GM23338 (cell line): ENCODE measurements around the gene PITPNC1. TPM values are rescaled to one million over a fixed set of nuclear protein-coding genes. Genes with fewer than 3 reads are reported as not detected.

ENCODE experiments used
- ATAC-seq: fragments of 200-7000 bp; cut with Tn5 transposase; 3 replicates; pipeline ENCODE4 v1.9.1; 2020
- DNase-seq: peaks from one replicate; pipeline ENCODE4 v3.0.0-alpha.2; 2015; ENCODE audit warnings: low spot score
- H2AFZ ChIP-seq: fragments of 200-600 bp; sonication (generic); 2 replicates; pipeline ENCODE4 v1.8.0; 2016; ENCODE audit warnings: antibody characterized with exemption, mild to moderate bottlenecking, moderate library complexity
- H3F3A ChIP-seq: fragments of 200-600 bp; sonication (generic); replicated peaks from 2 replicates; pipeline ENCODE4 v1.8.0; 2017; ENCODE audit warnings: antibody characterized with exemption, mixed run types, low read depth
- H3K27ac ChIP-seq: fragments of 200-600 bp; sonication (generic); 2 replicates; pipeline ENCODE4 v1.6.1; 2016; ENCODE audit warnings: low read depth
- H3K27me3 ChIP-seq: fragments of 200-600 bp; sonication (generic); 2 replicates; pipeline ENCODE4 v1.8.0; 2016; ENCODE audit warnings: mild to moderate bottlenecking, mixed run types, moderate library complexity; ENCODE audit not compliant: insufficient read depth
- H3K36me3 ChIP-seq: fragments of 200-600 bp; sonication (generic); 2 replicates; pipeline ENCODE4 v1.8.0; 2016; ENCODE audit warnings: mild to moderate bottlenecking; ENCODE audit not compliant: insufficient read depth
- H3K4me1 ChIP-seq: fragments of 200-600 bp; sonication (generic); 2 replicates; pipeline ENCODE4 v1.8.0; 2016; ENCODE audit warnings: mild to moderate bottlenecking, moderate library complexity; ENCODE audit not compliant: insufficient read depth
- H3K4me2 ChIP-seq: fragments of 200-600 bp; sonication (generic); 2 replicates; pipeline ENCODE4 v1.7.1; 2017; ENCODE audit warnings: mixed run types
- H3K4me3 ChIP-seq: fragments of 200-600 bp; sonication (generic); 2 replicates; pipeline ENCODE4 v1.6.1; 2016; ENCODE audit warnings: mixed run types
- H3K79me2 ChIP-seq: fragments of 200-600 bp; sonication (generic); replicated peaks from 2 replicates; pipeline ENCODE4 v1.8.0; 2017; ENCODE audit warnings: mild to moderate bottlenecking; ENCODE audit not compliant: insufficient read depth
- H3K9me2 ChIP-seq: fragments of 200-600 bp; sonication (generic); 2 replicates; pipeline ENCODE4 v1.8.0; 2017; ENCODE audit not compliant: insufficient read depth
- H4K20me1 ChIP-seq: fragments of 200-600 bp; sonication (generic); replicated peaks from 2 replicates; pipeline ENCODE4 v1.8.0; 2017; ENCODE audit warnings: mild to moderate bottlenecking; ENCODE audit not compliant: insufficient read depth
- H3K27ac Mint-ChIP-seq: 2 replicates; pipeline ENCODE4 v1.8.0; 2020; ENCODE audit warnings: inconsistent platforms, mild to moderate bottlenecking, moderate library complexity, mixed read lengths
- H3K27me3 Mint-ChIP-seq: 3 replicates; pipeline ENCODE4 v1.8.0; 2022; ENCODE audit warnings: low read depth, mild to moderate bottlenecking, moderate library complexity, mixed read lengths, inconsistent platforms; ENCODE audit not compliant: insufficient read depth, poor library complexity
- H3K36me3 Mint-ChIP-seq: 3 replicates; pipeline ENCODE4 v1.8.0; 2021; ENCODE audit warnings: low read depth, mild to moderate bottlenecking, inconsistent platforms, moderate library complexity, mixed read lengths
- H3K4me1 Mint-ChIP-seq: 3 replicates; pipeline ENCODE4 v1.8.0; 2020; ENCODE audit warnings: mild to moderate bottlenecking, inconsistent platforms, mixed read lengths
- H3K4me3 Mint-ChIP-seq: 3 replicates; pipeline ENCODE4 v1.8.0; 2021; ENCODE audit warnings: moderate library complexity, mild to moderate bottlenecking, inconsistent platforms, mixed read lengths
- H3K9me3 Mint-ChIP-seq: 3 replicates; pipeline ENCODE4 v1.8.0; 2020; ENCODE audit warnings: moderate library complexity, mild to moderate bottlenecking, inconsistent platforms, mixed read lengths
- JUNB ChIP-seq: IDR thresholded peaks from one replicate; pipeline ENCODE4 v1.6.1; 2016; ENCODE audit warnings: antibody characterized with exemption; ENCODE audit not compliant: unreplicated experiment
- ZNF114 ChIP-seq: fragments of 250-450 bp; sonication (Bioruptor Pico); IDR thresholded peaks from 2 replicates; pipeline ENCODE4 v1.5.0; 2020; ENCODE audit warnings: mild to moderate bottlenecking, moderate library complexity
- ZNF462 ChIP-seq: fragments of 250-450 bp; sonication (Bioruptor Pico); IDR thresholded peaks from 2 replicates; pipeline ENCODE4 v1.5.0; 2020; ENCODE audit warnings: mild to moderate bottlenecking, moderate library complexity
- polyA plus RNA-seq: library from polyadenylated mRNA; unstranded; fragments of >200 nt; fragmentation: Nextera tagmentation; extraction: Ambion mirVana; gene quantifications from 2 replicates; pipeline ENCODE4 v1.2.1, GENCODE V29; 2016
- total RNA-seq: library from RNA; depleted of rRNA; stranded (reverse); fragments of >200 nt; shearing (Covaris generic); gene quantifications from 2 replicates; pipeline ENCODE4 v1.2.3, GENCODE V29; 2014
- TF ChIP-seq, protein P1 (sequence below), 2 experiments: fragments of 200-600 bp in 1 of 2; sonication (generic) in 1 of 2; conservative IDR thresholded peaks; 2 replicates each; pipeline versions ENCODE4 v1.5.1 to v1.6.1; 2016 to 2017; ENCODE audit warnings: antibody characterized with exemption in 2 of 2, low read depth in 2 of 2, mild to moderate bottlenecking in 2 of 2, moderate library complexity in 1 of 2
- TF ChIP-seq, protein P2 (sequence below): IDR thresholded peaks from one replicate; pipeline ENCODE4 v1.6.1; 2018; ENCODE audit warnings: antibody characterized with exemption; ENCODE audit not compliant: unreplicated experiment

Gene PITPNC1
- total and polyA plus RNA-seq, 2 experiments from 2014 or later: 23.0 to 32.6 TPM

GRCh38 chr17:67666710-67667109 is 289.6 kb downstream of the PITPNC1 start:
- H3K27ac Mint-ChIP-seq: no peak overlapping the region

More at GRCh38 chr17:67666710-67667109, 289.6 kb downstream of the PITPNC1 start:
- Histone ChIP-seq H3K36me3 (no peaks in the 10 kb centered on the region; the same call in 1 of the 2 replicates), H3K9me2 (0 out of 2 replicates have a peak, but pooled peaks cover 7% of the 10 kb centered on the region), H3K79me2 (no peaks in the 10 kb centered on the region; the same call in 1 of the 2 replicates), H3K27ac (no peak overlapping the region), H4K20me1 (no peaks in the 10 kb centered on the region; the same call in 1 of the 2 replicates), H3K4me1 (no peaks in the 10 kb centered on the region), H3K27me3 (no peaks in the 10 kb centered on the region), H3K4me2 (no peak overlapping the region), H3F3A (no peaks in the 10 kb centered on the region), H3K4me3 (no peak overlapping the region), H2AFZ (no peak overlapping the region)
- H3K4me3 Mint-ChIP-seq: no peak overlapping the region
- TF ChIP-seq, protein P1, sequence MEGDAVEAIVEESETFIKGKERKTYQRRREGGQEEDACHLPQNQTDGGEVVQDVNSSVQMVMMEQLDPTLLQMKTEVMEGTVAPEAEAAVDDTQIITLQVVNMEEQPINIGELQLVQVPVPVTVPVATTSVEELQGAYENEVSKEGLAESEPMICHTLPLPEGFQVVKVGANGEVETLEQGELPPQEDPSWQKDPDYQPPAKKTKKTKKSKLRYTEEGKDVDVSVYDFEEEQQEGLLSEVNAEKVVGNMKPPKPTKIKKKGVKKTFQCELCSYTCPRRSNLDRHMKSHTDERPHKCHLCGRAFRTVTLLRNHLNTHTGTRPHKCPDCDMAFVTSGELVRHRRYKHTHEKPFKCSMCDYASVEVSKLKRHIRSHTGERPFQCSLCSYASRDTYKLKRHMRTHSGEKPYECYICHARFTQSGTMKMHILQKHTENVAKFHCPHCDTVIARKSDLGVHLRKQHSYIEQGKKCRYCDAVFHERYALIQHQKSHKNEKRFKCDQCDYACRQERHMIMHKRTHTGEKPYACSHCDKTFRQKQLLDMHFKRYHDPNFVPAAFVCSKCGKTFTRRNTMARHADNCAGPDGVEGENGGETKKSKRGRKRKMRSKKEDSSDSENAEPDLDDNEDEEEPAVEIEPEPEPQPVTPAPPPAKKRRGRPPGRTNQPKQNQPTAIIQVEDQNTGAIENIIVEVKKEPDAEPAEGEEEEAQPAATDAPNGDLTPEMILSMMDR (conservative IDR thresholded peaks at IDR 0.05; ENCODE audit: low read depth in 2 of 2): no peak
- no peak for TF ChIP-seq ZNF114 (CRISPR knock-in tag)
- TF ChIP-seq ZNF462: no peak
- TF ChIP-seq, protein P2, sequence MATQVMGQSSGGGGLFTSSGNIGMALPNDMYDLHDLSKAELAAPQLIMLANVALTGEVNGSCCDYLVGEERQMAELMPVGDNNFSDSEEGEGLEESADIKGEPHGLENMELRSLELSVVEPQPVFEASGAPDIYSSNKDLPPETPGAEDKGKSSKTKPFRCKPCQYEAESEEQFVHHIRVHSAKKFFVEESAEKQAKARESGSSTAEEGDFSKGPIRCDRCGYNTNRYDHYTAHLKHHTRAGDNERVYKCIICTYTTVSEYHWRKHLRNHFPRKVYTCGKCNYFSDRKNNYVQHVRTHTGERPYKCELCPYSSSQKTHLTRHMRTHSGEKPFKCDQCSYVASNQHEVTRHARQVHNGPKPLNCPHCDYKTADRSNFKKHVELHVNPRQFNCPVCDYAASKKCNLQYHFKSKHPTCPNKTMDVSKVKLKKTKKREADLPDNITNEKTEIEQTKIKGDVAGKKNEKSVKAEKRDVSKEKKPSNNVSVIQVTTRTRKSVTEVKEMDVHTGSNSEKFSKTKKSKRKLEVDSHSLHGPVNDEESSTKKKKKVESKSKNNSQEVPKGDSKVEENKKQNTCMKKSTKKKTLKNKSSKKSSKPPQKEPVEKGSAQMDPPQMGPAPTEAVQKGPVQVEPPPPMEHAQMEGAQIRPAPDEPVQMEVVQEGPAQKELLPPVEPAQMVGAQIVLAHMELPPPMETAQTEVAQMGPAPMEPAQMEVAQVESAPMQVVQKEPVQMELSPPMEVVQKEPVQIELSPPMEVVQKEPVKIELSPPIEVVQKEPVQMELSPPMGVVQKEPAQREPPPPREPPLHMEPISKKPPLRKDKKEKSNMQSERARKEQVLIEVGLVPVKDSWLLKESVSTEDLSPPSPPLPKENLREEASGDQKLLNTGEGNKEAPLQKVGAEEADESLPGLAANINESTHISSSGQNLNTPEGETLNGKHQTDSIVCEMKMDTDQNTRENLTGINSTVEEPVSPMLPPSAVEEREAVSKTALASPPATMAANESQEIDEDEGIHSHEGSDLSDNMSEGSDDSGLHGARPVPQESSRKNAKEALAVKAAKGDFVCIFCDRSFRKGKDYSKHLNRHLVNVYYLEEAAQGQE: no peak
- no peak for TF ChIP-seq JUNB
- H3K4me1 Mint-ChIP-seq: no peaks in the 10 kb centered on the region
- H3K27me3 Mint-ChIP-seq: peaks cover 8% of the 10 kb centered on the region
- ATAC-seq: no peak
- H3K9me3 Mint-ChIP-seq: no peaks in the 10 kb centered on the region
- no peak for DNase-seq
- peaks cover 16% of the 10 kb centered on the region for H3K36me3 Mint-ChIP-seq
